ENCODE measurements around the gene INTU. TPM values are rescaled to one million over a fixed set of nuclear protein-coding genes. Genes with fewer than 3 reads are reported as not detected.

Gene INTU
- total RNA-seq, 1 experiment from 2014 or later: 10.7 TPM

DNA sequence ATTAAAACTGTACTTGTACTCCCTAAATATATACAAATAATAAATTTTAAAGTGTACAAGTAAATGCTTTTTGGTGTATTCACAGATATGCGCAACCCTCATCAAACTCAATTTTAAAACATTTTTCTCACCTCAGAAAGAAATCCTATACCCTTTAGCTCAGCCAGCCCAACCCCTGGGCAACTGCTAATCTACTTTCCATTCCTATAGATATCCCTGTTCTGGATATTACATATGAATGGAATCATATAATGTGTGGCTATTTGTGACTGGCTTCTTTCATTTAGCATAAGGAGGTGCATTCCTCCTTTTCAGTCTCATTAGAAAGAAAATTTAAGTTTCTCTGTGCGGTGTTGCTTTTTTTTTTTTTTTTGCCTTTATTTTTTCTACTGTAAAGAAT is 39.4 kb downstream of the INTU start:
- Histone ChIP-seq H2BK15ac (ENCODE audit: low read depth, low read length) (no peak overlapping the region), H3K4me1 (ENCODE audit: insufficient read depth, low read length) (no peaks in the 10 kb centered on the region; the same call in 1 of the 2 replicates), H3K14ac (ENCODE audit: insufficient read depth, low read length) (no peak overlapping the region), H3K4ac (ENCODE audit: low read depth, low read length) (no peak overlapping the region), H3K9ac (ENCODE audit: extremely low read depth, insufficient read length, low read length) (no peak overlapping the region), H3K23me2 (ENCODE audit: insufficient read length, low read depth, low read length, poor library complexity, severe bottlenecking) (no peaks in the 10 kb centered on the region), H3K23ac (ENCODE audit: insufficient read length, low read depth, low read length) (no peak overlapping the region), H3K18ac (ENCODE audit: insufficient read length, low read depth, low read length) (no peak overlapping the region), H3K79me2 (ENCODE audit: insufficient read depth, low read length) (no peaks in the 10 kb centered on the region), H2BK20ac (ENCODE audit: low read depth, low read length, poor library complexity, severe bottlenecking) (no peak overlapping the region), H4K20me1 (ENCODE audit: control insufficient read depth, insufficient read depth, insufficient read length) (no peaks in the 10 kb centered on the region), H3K56ac (ENCODE audit: insufficient read length, low read depth, low read length) (no peak overlapping the region), H3K4me2 (ENCODE audit: insufficient read depth, insufficient read length, low read length) (no peak overlapping the region), H3T11ph (ENCODE audit: low read length) (no peak overlapping the region), H3K9me3 (ENCODE audit: control insufficient read depth, low read depth, low read length) (no peaks in the 10 kb centered on the region), H4K8ac (replicated peaks; ENCODE audit: insufficient read length, low read depth, low read length) (no peak overlapping the region), H2BK12ac (ENCODE audit: insufficient read length, low read depth, low read length) (no peak overlapping the region), H2AK5ac (ENCODE audit: insufficient read length, low read length) (no peak overlapping the region), H3K27me3 (ENCODE audit: insufficient read depth, low read length) (no peaks in the 10 kb centered on the region), H2BK120ac (ENCODE audit: low read depth, low read length, poor library complexity, severe bottlenecking) (no peak overlapping the region), H2AFZ (ENCODE audit: low read length) (no peak overlapping the region), H4K5ac (ENCODE audit: insufficient read length, low read depth, low read length) (no peak overlapping the region), H3K79me1 (ENCODE audit: insufficient read depth, low read depth, low read length, poor library complexity, severe bottlenecking) (no peaks in the 10 kb centered on the region), H4K91ac (ENCODE audit: insufficient read length, low read depth, low read length) (no peak overlapping the region), H2BK5ac (ENCODE audit: insufficient read length, low read length) (no peak overlapping the region), H3K27ac (ENCODE audit: insufficient read length, low read depth, low read length) (no peak overlapping the region)
- H3K4me1 Mint-ChIP-seq: peaks cover 29 to 35% of the 10 kb centered on the region in 2 experiments
- TF ChIP-seq, protein P1, sequence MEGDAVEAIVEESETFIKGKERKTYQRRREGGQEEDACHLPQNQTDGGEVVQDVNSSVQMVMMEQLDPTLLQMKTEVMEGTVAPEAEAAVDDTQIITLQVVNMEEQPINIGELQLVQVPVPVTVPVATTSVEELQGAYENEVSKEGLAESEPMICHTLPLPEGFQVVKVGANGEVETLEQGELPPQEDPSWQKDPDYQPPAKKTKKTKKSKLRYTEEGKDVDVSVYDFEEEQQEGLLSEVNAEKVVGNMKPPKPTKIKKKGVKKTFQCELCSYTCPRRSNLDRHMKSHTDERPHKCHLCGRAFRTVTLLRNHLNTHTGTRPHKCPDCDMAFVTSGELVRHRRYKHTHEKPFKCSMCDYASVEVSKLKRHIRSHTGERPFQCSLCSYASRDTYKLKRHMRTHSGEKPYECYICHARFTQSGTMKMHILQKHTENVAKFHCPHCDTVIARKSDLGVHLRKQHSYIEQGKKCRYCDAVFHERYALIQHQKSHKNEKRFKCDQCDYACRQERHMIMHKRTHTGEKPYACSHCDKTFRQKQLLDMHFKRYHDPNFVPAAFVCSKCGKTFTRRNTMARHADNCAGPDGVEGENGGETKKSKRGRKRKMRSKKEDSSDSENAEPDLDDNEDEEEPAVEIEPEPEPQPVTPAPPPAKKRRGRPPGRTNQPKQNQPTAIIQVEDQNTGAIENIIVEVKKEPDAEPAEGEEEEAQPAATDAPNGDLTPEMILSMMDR (conservative IDR thresholded peaks at IDR 0.05): no peak
- no peaks in the 10 kb centered on the region for H3K27me3 Mint-ChIP-seq (ENCODE audit: low read depth)
- no peak for DNase-seq
- peaks cover 18 to 30% (median 25%) of the 10 kb centered on the region in 3 experiments for H3K36me3 Mint-ChIP-seq (ENCODE audit: insufficient read depth in 1 of 3, low read depth in 3 of 3)
- H3K4me3 Mint-ChIP-seq: no peak overlapping the region; a peak in 1 of 5 replicates
- H3K27ac Mint-ChIP-seq: peak overlapping the region in 2 of 3 experiments; percentile 49 to 81; a peak in 2 of 7 replicates
- no CpG with 5 or more reads among the region's 2 CpGs for WGBS (ENCODE audit: extremely low coverage, insufficient read length, low lambda C conversion rate)
- H3K9me3 Mint-ChIP-seq: peaks cover 12 to 14% of the 10 kb centered on the region in 2 experiments

Data from H9 (cell line).